H1 (cell line): ENCODE measurements around the gene SAE1. TPM values are rescaled to one million over a fixed set of nuclear protein-coding genes. Genes with fewer than 3 reads are reported as not detected.

Experiments used
- ATF3 ChIP-seq: IDR thresholded peaks from 2 replicates; pipeline ENCODE4 v1.6.1; 2011; ENCODE audit warnings: low read depth, mild to moderate bottlenecking, low read length; ENCODE audit not compliant: insufficient read depth
- BCL11A ChIP-seq, 2 experiments: IDR thresholded peaks; one replicate each; pipeline ENCODE4 v1.6.1; 2011; ENCODE audit warnings: low read depth in 2 of 2, low read length in 2 of 2, mild to moderate bottlenecking in 2 of 2
- CHD1 ChIP-seq: IDR thresholded peaks from 2 replicates; pipeline ENCODE4 v1.6.1; 2012; ENCODE audit warnings: low read depth, low read length, improper control_type of control experiment
- CHD2 ChIP-seq: IDR thresholded peaks from 2 replicates; pipeline ENCODE4 v1.6.1; 2012; ENCODE audit warnings: low read length, improper control_type of control experiment
- CTBP2 ChIP-seq: IDR thresholded peaks from 2 replicates; pipeline ENCODE4 v1.7.0; 2011; ENCODE audit warnings: borderline replicate concordance, mild to moderate bottlenecking, moderate library complexity, mixed read lengths, low read length; ENCODE audit not compliant: insufficient read depth, insufficient read length
- GABPA ChIP-seq: IDR thresholded peaks from 2 replicates; pipeline ENCODE4 v1.6.1; 2011; ENCODE audit warnings: mild to moderate bottlenecking, low read length, moderate library complexity, borderline replicate concordance; ENCODE audit not compliant: insufficient read depth
- JUN ChIP-seq: IDR thresholded peaks from 2 replicates; pipeline ENCODE4 v1.6.1; 2011; ENCODE audit warnings: low read depth, mild to moderate bottlenecking, improper control_type of control experiment, low read length
- NANOG ChIP-seq: IDR thresholded peaks from 2 replicates; pipeline ENCODE4 v1.6.1; 2011; ENCODE audit warnings: low read length, low read depth, mild to moderate bottlenecking, inconsistent platforms; ENCODE audit not compliant: insufficient read depth, poor library complexity, severe bottlenecking
- RAD21 ChIP-seq, 2 experiments: IDR thresholded peaks in 1 of 2; conservative IDR thresholded peaks in 1 of 2; 2 replicates each; pipeline ENCODE4 v1.6.1; 2011; ENCODE audit warnings: low read depth in 2 of 2, low read length in 2 of 2, improper control_type of control experiment in 1 of 2, inconsistent platforms in 1 of 2, mild to moderate bottlenecking in 1 of 2, moderate library complexity in 1 of 2
- RFX5 ChIP-seq: IDR thresholded peaks from 2 replicates; pipeline ENCODE4 v1.6.1; 2011; ENCODE audit warnings: low read depth, low read length, improper control_type of control experiment, borderline replicate concordance
- RNF2 ChIP-seq: fragments of 200-900, 300-1000 bp; sonication (generic); IDR thresholded peaks from 2 replicates; pipeline ENCODE4 v1.7.1; 2016; ENCODE audit warnings: borderline replicate concordance, low read depth, mild to moderate bottlenecking, antibody characterized with exemption, low read length; ENCODE audit not compliant: poor library complexity, severe bottlenecking; ENCODE audit errors: missing control alignments
- RXRA ChIP-seq: IDR thresholded peaks from 2 replicates; pipeline ENCODE4 v1.6.1; 2011; ENCODE audit warnings: low read depth, mild to moderate bottlenecking, low read length, moderate library complexity; ENCODE audit not compliant: insufficient read depth
- SIRT6 ChIP-seq: IDR thresholded peaks from one replicate; pipeline ENCODE4 v1.7.1; 2012; ENCODE audit warnings: low read length, inconsistent platforms
- SP1 ChIP-seq: IDR thresholded peaks from 2 replicates; pipeline ENCODE4 v1.6.1; 2011; ENCODE audit warnings: low read depth, low read length
- YY1 ChIP-seq: IDR thresholded peaks from 2 replicates; pipeline ENCODE4 v1.6.1; 2011; ENCODE audit warnings: low read depth, mild to moderate bottlenecking, low read length
- polyA plus RNA-seq, 7 experiments: library from polyadenylated mRNA; depleted of rRNA in 3 of 7; stranded (reverse) in 5 of 7; unstranded in 2 of 7; fragments of >200 nt in 5 of 7; fragments of 200-250 nt in 2 of 7; gene quantifications; 1 replicate in 5 of 7; 2 replicates in 1 of 7; 4 replicates in 1 of 7; pipeline versions ENCODE4 v1.2.1 to v1.2.3, GENCODE V29; 2011 to 2013; ENCODE audit warnings: missing spikeins in 2 of 7, mixed read lengths in 2 of 7
- total RNA-seq: library from RNA; stranded (reverse); fragmentation: NEBNext Ultra II Directional; extraction: Animal tissue kit (Norgen Biotek cat#: 25700); gene quantifications from 2 replicates; pipeline ENCODE4 v1.2.1, GENCODE V29; 2021

SAE1 gene
- total and polyA plus RNA-seq, 2 of the 8 experiments (the other 6 are each of a cell fraction or from before 2014, with no cell fraction given) = 213 to 268 TPM

- TF ChIP-seq RFX5 = 0 out of 2 replicates have a peak, but pooled peaks have one; percentile 17
- no peak for TF ChIP-seq CHD1
- no peak for TF ChIP-seq JUN
- TF ChIP-seq RAD21 (IDR thresholded peaks at IDR 0.05 in 1 of 2, conservative IDR thresholded peaks at IDR 0.05 in 1 of 2; ENCODE audit: low read depth in 2 of 2, low read length in 2 of 2) = peak in 1 of 2 experiments; percentile 8; a peak in 1 of 4 replicates
- TF ChIP-seq CHD2 = peak; percentile 70; the same call in 1 of the 2 replicates
- peak; percentile 94 for TF ChIP-seq SP1
- no peak for TF ChIP-seq GABPA
- no peak for TF ChIP-seq CTBP2
- TF ChIP-seq RNF2 = no peak
- no peak for TF ChIP-seq SIRT6
- TF ChIP-seq BCL11A (IDR thresholded peaks at IDR 0.05; ENCODE audit: low read depth in 2 of 2, low read length in 2 of 2) = no peak
- TF ChIP-seq RXRA = no peak
- peak; percentile 74 for TF ChIP-seq NANOG
- no peak for TF ChIP-seq ATF3
- no peak for TF ChIP-seq YY1
Observed at GRCh38 chr19:47227352-47228167, 96.9 kb downstream of the SAE1 start (continued).
